ENCODE results near the gene RFLNA. TPM values are rescaled to one million over a fixed set of nuclear protein-coding genes. Genes with fewer than 3 reads are reported as not detected.
"Not testable (repeated sequence)": the region's sequence is repeated elsewhere in the genome, so short reads cannot be mapped to it uniquely, and the experiment has no call there.

Gene RFLNA
- total and polyA plus RNA-seq, 7 donors = 0.83 to 57.1 (median 17.6) TPM; not detected in 2

- Histone ChIP-seq H3K4me3 (no peak overlapping the region), H3K27me3 (no peaks in the 10 kb centered on the region), H3K27ac (no peak overlapping the region), H3K36me3 (peaks cover 11 to 19% (median 12%) of the 10 kb centered on the region in 4 donors), H3K9me3 (peaks cover 0 to 8% (median 6%) of the 10 kb centered on the region in 4 donors), H3K4me1 (peaks cover 0 to 11% (median 5%) of the 10 kb centered on the region in 4 donors)
- TF ChIP-seq EP300 (IDR thresholded peaks at IDR 0.05) (no peak), CTCF (IDR thresholded peaks at IDR 0.05) (no peak), POLR2AphosphoS5 (IDR thresholded peaks at IDR 0.05) (no peak), POLR2A (IDR thresholded peaks at IDR 0.05) (no peak)
- WGBS, 2 donors = 79 to 80% methylated on average over 11 of the region's 11 CpGs
- intact Hi-C loops (cut with DNase I) = loop anchor here (2.0 to 10.0 kb wide), 3 partner anchors 267 to 455 kb away; no protein-coding TSS in a partner anchor
- no peak for DNase-seq
These were observed 24.6 kb downstream of the RFLNA start for GRCh38 chr12:124319368-124320050.

GRCh38 chr12:124321040-124321481 is 26.2 kb downstream of the RFLNA start:
- no peak for DNase-seq
- H3K27ac ChIP-seq = peak overlapping the region in 2 of 4 donors; percentile 0 to 22
- intact Hi-C loops (cut with DNase I) = loop anchor here (2.0 to 10.0 kb wide), 3 partner anchors 269 to 454 kb away; no protein-coding TSS in a partner anchor

GRCh38 chr12:124321556-124322270 is 26.8 kb downstream of the RFLNA start:
- Histone ChIP-seq H3K4me3 (no peak overlapping the region), H3K4me1 (peaks cover 0 to 12% (median 5%) of the 10 kb centered on the region in 4 donors), H3K27me3 (no peaks in the 10 kb centered on the region), H3K36me3 (peaks cover 29 to 41% (median 33%) of the 10 kb centered on the region in 4 donors), H3K9me3 (peaks cover 0 to 8% (median 6%) of the 10 kb centered on the region in 4 donors), H3K27ac (peak overlapping the region in 2 of 4 donors; percentile 0 to 22)
- intact Hi-C loops (cut with DNase I) = loop anchor here (2.0 to 10.0 kb wide), 3 partner anchors 269 to 453 kb away; no protein-coding TSS in a partner anchor
- 88 to 90% methylated on average over 7 of the region's 7 CpGs for WGBS, 2 donors
- DNase-seq = no peak
- TF ChIP-seq CTCF (IDR thresholded peaks at IDR 0.05) (no peak), EP300 (IDR thresholded peaks at IDR 0.05) (no peak), POLR2AphosphoS5 (IDR thresholded peaks at IDR 0.05) (no peak), POLR2A (IDR thresholded peaks at IDR 0.05) (no peak)

More at GRCh38 chr12:124321040-124321481, 26.2 kb downstream of the RFLNA start:
- Histone ChIP-seq H3K27me3 (no peaks in the 10 kb centered on the region), H3K4me1 (peaks cover 0 to 11% (median 5%) of the 10 kb centered on the region in 4 donors), H3K36me3 (peaks cover 26 to 35% (median 27%) of the 10 kb centered on the region in 4 donors), H3K4me3 (no peak overlapping the region), H3K9me3 (peaks cover 0 to 8% (median 6%) of the 10 kb centered on the region in 4 donors)
- WGBS, 2 donors = 26 to 35% methylated on average over 6 of the region's 6 CpGs
- TF ChIP-seq POLR2A (IDR thresholded peaks at IDR 0.05) (no peak), CTCF (IDR thresholded peaks at IDR 0.05) (peak; percentile 64 to 93 (median 89)), EP300 (IDR thresholded peaks at IDR 0.05) (no peak), POLR2AphosphoS5 (IDR thresholded peaks at IDR 0.05) (peak in 1 of 4 donors; percentile 14)

GRCh38 chr12:124322271-124322998 is 27.5 kb downstream of the RFLNA start:
- intact Hi-C loops (cut with DNase I) = loop anchor here (5.0 to 10.0 kb wide), 2 partner anchors 270 to 452 kb away; no protein-coding TSS in a partner anchor
- Histone ChIP-seq H3K36me3 (peaks cover 29 to 44% (median 35%) of the 10 kb centered on the region in 4 donors), H3K27ac (peak overlapping the region in 1 of 4 donors; percentile 22)

GRCh38 chr12:124322999-124323328 is 28.1 kb downstream of the RFLNA start:
- Histone ChIP-seq H3K36me3 (peaks cover 29 to 44% (median 37%) of the 10 kb centered on the region in 4 donors), H3K4me1 (peaks cover 0 to 24% (median 14%) of the 10 kb centered on the region in 4 donors)
- intact Hi-C loops (cut with DNase I) = loop anchor here (5.0 to 10.0 kb wide), 2 partner anchors 271 to 452 kb away; no protein-coding TSS in a partner anchor
- not testable (repeated sequence) for H3K4me3 ChIP-seq, H3K27ac ChIP-seq, DNase-seq, H3K9me3 ChIP-seq, H3K27me3 ChIP-seq
- WGBS, 2 donors = 96 to 97% methylated on average over 1 of the region's 1 CpG

More at GRCh38 chr12:124322271-124322998, 27.5 kb downstream of the RFLNA start:
- peaks cover 0 to 8% (median 6%) of the 10 kb centered on the region in 4 donors for H3K9me3 ChIP-seq
- no peak overlapping the region for H3K4me3 ChIP-seq
- H3K27me3 ChIP-seq = no peaks in the 10 kb centered on the region
- 86 to 87% methylated on average over 10 of the region's 10 CpGs for WGBS, 2 donors
- no peak for TF ChIP-seq CTCF (IDR thresholded peaks at IDR 0.05)
- TF ChIP-seq POLR2AphosphoS5 (IDR thresholded peaks at IDR 0.05) = no peak
- TF ChIP-seq POLR2A (IDR thresholded peaks at IDR 0.05) = no peak
- no peak for TF ChIP-seq EP300 (IDR thresholded peaks at IDR 0.05)
- H3K4me1 ChIP-seq = peaks cover 0 to 19% (median 9%) of the 10 kb centered on the region in 4 donors
- no peak for DNase-seq

Measured in sigmoid colon (tissue), 7 donors.